GM13977 (cell line): ENCODE results near the gene OGFR.

Experiments
- DNase-seq: peaks from one replicate; pipeline ENCODE4 v3.0.0; 2012; ENCODE audit warnings: low spot score
- in situ Hi-C: fragments of 300-500 bp; cut with MboI; formaldehyde crosslinking; loops from one replicate; pipeline ENCODE4 v1.12.0; 2022; ENCODE audit warnings: low sequenced_read_pairs, low pct_unique_long_range_greater_than_20kb, mixed read lengths, inconsistent platforms; ENCODE audit not compliant: unreplicated experiment
- TF ChIP-seq, protein P1 (sequence below): IDR thresholded peaks from 2 replicates; pipeline ENCODE4 v1.5.1; 2012; ENCODE audit warnings: mild to moderate bottlenecking, control low read depth; ENCODE audit not compliant: insufficient read depth; ENCODE audit errors: extremely low read depth, missing control alignments

OGFR gene

GRCh38 chr20:62831854-62832211 lies 27.2 kb downstream of the OGFR start:
- TF ChIP-seq, protein P1, sequence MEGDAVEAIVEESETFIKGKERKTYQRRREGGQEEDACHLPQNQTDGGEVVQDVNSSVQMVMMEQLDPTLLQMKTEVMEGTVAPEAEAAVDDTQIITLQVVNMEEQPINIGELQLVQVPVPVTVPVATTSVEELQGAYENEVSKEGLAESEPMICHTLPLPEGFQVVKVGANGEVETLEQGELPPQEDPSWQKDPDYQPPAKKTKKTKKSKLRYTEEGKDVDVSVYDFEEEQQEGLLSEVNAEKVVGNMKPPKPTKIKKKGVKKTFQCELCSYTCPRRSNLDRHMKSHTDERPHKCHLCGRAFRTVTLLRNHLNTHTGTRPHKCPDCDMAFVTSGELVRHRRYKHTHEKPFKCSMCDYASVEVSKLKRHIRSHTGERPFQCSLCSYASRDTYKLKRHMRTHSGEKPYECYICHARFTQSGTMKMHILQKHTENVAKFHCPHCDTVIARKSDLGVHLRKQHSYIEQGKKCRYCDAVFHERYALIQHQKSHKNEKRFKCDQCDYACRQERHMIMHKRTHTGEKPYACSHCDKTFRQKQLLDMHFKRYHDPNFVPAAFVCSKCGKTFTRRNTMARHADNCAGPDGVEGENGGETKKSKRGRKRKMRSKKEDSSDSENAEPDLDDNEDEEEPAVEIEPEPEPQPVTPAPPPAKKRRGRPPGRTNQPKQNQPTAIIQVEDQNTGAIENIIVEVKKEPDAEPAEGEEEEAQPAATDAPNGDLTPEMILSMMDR: no peak
- no peak for DNase-seq
- in situ Hi-C loops: no loop called here

DNA sequence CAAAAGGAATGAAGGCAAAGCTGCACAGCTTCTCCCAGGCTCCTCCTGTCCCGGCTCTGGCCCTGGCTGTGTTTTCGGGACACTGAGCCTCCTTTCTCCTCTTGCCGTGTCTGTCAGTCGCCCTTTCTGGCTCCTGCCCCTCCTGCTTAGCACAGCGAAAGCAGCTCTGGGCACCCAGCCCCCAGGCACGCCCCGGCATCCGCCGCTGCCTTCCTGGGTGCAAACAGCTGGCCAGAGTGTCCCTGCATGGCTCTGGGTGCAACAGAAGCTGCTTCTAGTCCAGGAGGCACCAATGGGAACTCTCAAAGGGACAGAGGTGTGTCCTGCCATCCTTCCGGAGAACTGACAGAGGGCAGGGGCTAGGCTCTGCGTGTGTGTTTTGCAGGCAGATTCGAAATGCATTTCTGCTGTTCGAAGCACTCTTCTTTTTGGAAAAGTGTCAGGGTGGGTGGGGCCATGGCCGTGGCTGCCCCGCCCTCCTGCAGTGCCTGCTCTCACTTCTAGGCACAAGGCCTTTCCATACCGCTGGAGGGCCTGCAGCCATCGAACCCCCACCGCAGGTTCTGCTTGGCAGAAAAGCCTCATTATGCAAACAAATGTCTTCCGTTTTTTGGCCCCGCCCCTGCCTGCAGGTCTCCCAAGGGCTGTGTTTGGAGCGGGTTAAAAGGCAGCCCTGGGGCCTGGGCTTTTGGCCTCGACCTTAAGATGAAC lies 27.7 kb downstream of the OGFR start:
- TF ChIP-seq, protein P1: no peak
- in situ Hi-C loops: no loop called here
- no peak for DNase-seq

DNA sequence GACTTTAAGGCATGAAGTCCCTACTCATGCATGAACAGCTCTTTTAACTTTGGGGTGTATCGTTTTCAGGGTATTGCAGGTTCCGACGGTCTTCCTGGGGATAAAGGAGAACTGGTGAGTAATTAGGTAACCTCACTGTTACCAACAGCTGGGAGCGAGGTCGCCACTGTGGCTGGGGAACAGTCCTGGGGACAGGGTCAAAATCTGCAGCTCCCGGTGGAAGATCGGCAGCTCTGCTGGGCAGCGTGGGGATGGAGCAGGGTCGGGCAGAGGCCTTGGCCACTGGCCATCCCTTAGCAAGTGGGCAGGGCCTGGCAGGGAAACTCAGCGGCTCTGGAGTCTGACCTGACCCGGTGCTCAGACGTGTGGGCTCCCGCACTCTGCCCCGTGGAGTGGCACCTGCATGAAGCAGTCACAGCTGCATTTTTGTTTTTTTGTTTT lies 28.3 kb downstream of the OGFR start:
- in situ Hi-C loops: no loop called here
- TF ChIP-seq, protein P1: no peak
- DNase-seq: no peak

DNA sequence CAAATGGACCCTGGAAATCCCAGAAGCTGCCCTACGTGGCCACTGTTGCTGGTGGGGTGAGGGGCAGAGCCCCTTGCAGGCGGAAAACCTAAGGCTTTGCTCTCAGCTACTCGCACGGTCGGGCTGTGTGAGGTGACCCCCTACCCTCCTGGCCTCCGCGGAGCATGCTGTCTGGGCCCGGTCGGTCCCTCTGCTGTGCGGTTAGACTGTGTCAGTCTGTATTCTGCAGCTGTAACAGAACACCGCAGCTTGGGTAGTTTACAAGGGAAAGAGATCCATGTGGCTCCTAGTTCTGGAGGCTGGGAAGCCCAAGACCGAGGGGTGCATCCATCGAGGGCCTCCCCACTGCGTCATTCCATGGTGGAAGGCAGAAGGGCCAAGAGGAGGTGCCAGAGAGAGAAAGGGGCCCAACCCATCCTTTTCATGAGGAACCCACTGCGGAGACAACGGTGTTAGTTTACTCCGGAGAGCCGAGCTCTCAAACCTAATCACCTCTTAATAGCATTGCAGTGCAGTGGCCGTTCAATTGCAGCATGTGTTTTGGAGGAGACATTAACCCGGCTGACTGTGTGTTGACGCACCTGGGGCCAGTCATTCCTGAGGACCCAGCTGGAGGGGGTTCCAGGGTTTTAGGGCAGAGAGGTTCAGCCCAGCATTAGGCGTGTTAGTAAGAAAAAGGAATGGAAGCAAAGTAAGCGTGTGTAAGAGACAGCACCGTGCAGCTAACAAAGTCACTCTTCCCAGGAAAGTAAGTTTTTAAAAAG lies 30.5 kb downstream of the OGFR start:
- in situ Hi-C loops: no loop called here
- DNase-seq: no peak

DNA sequence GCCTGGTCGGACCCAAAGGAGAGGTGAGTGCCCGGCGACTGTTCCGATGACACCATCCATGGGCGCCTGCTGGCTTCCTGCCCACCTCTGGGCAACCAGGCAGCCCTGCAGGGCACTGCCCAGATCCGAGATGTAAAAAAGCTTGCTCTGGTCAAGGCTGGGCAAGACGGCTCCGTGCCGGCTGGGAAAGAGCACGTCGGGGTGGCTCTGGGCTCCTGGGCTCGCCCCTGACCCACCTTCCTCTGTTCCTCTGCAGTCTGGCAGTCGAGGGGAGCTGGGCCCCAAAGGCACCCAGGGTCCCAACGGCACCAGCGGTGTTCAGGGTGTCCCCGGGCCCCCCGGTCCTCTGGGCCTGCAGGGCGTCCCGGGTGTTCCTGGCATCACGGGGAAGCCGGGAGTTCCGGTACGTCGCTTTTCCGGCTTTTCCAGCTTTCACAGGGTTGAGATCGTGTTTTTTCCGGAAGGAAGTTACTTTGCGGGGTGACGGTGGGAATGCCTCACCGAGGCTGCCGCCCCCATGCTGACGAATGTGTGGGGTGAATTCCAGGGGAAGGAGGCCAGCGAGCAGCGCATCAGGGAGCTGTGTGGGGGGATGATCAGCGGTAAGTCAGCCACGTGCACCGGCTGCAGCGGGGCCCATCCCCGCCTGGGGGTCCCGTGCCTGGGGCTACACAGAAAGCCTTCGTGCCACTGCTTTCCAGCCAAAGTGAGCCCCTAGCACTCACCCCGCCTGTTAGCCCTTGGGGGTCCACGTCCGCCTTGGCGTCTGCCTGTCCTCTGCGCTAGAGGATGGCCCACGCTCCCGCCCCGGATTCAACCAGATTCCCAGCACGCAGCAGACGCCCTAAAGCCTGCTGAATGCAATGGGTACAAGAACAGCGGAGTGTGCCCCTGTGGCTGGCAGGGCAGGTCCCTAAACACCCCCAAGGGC lies 31.6 kb downstream of the OGFR start:
- no peak for DNase-seq
- TF ChIP-seq, protein P1: no peak
- in situ Hi-C loops: no loop called here

More for the DNA sequence above, 30.5 kb downstream of the OGFR start:
- TF ChIP-seq, protein P1: no peak

DNA sequence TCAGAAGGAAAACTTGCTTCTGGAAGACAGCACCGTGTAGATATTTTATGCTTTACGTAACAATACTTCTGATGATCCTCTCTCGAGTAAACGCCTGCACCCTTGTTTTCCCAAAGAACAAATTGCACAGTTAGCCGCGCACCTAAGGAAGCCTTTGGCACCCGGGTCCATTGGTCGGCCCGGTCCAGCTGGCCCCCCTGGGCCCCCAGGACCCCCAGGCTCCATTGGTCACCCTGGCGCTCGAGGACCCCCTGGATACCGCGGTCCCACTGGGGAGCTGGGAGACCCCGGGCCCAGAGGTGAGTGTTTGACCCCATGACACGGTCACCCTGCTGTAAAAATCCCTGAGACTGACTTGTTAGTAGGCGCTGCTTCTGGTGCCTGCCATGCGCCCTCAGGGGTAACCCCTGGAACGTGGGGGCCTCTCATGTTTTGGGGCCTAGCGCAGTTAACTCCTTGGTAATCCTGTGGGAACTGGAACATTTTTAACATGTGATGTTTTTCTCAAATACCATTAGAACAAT lies 32.4 kb downstream of the OGFR start:
- TF ChIP-seq, protein P1: no peak
- no peak for DNase-seq

More for the DNA sequence above, 32.4 kb downstream of the OGFR start:
- in situ Hi-C loops: no loop called here
